B cell (primary cell): ENCODE data around the gene PDXK. TPM values are rescaled to one million over a fixed set of nuclear protein-coding genes. Genes with fewer than 3 reads are reported as not detected.

Experiments used
- ATAC-seq: fragments of 200-7000 bp; cut with Tn5 transposase; one replicate; pipeline ENCODE4 v1.10.0; 2021; ENCODE audit warnings: low read depth, mild to moderate bottlenecking, moderate number of reproducible peaks, moderate library complexity
- CTCF ChIA-PET: fragments of 350-600 bp; sonication (Branson Sonifier 250); formaldehyde crosslinking; loops from one replicate; lab custom pipeline; 2021; ENCODE audit warnings: antibody characterized with exemption, inconsistent platforms; lab: Charles Lee
- POLR2A ChIA-PET: fragments of 350-600 bp; sonication (Branson Sonifier 250); formaldehyde crosslinking; loops from one replicate; lab custom pipeline; 2021; ENCODE audit warnings: antibody characterized with exemption; lab: Charles Lee
- DNase-seq: peaks from one replicate; pipeline ENCODE4 v3.0.0; 2013
- H2AFZ ChIP-seq: 2 replicates; pipeline ENCODE4 v1.6.1; 2012; ENCODE audit warnings: mild to moderate bottlenecking, low read depth, low read length; ENCODE audit not compliant: insufficient read depth, poor library complexity, severe bottlenecking
- H3K27ac ChIP-seq, 2 donors: 1 replicate in 1 of 2; 2 replicates in 1 of 2; pipeline ENCODE4 v1.5.1; 2012 to 2013; ENCODE audit warnings: low read length in 2 of 2, mild to moderate bottlenecking in 2 of 2, moderate library complexity in 1 of 2
- H3K27me3 ChIP-seq, 4 experiments: fragments of 200-600 bp in 1 of 4; sonication (generic) in 1 of 4; replicated peaks in 1 of 4; 1 replicate in 2 of 4; 2 replicates in 2 of 4; pipeline versions ENCODE4 v1.6.1 to v1.7.0; 2013 to 2016; ENCODE audit warnings: low read length in 3 of 4, mild to moderate bottlenecking in 2 of 4, mixed read lengths in 1 of 4, moderate library complexity in 1 of 4; ENCODE audit not compliant: insufficient read depth in 4 of 4, control insufficient read depth in 3 of 4; ENCODE audit errors: control extremely low read depth in 1 of 4
- H3K36me3 ChIP-seq, 2 experiments: replicated peaks in 1 of 2; 1 replicate in 1 of 2; 2 replicates in 1 of 2; pipeline versions ENCODE4 v1.6.1 to v1.7.1; 2013; ENCODE audit warnings: low read length in 1 of 2; ENCODE audit not compliant: insufficient read depth in 2 of 2, control insufficient read depth in 1 of 2; ENCODE audit errors: control extremely low read depth in 1 of 2, extremely low read depth in 1 of 2
- H3K4me1 ChIP-seq, 2 donors: fragments of 200-600 bp in 1 of 2; sonication (generic) in 1 of 2; 1 replicate in 1 of 2; 2 replicates in 1 of 2; pipeline versions ENCODE4 v1.5.1 to v1.6.1; 2013 to 2017; ENCODE audit warnings: low read length in 2 of 2; ENCODE audit not compliant: control insufficient read depth in 2 of 2, insufficient read depth in 2 of 2
- H3K4me2 ChIP-seq: replicated peaks from 2 replicates; pipeline ENCODE3; 2012; ENCODE audit warnings: mild to moderate bottlenecking, low read depth, low read length; ENCODE audit not compliant: poor library complexity, severe bottlenecking
- H3K4me3 ChIP-seq, 5 experiments: fragments of 200-600 bp in 1 of 5; sonication (generic) in 1 of 5; 1 replicate in 3 of 5; 2 replicates in 2 of 5; pipeline versions ENCODE4 v1.5.1 to v1.7.0; 2011 to 2016; ENCODE audit warnings: low read length in 4 of 5, mild to moderate bottlenecking in 4 of 5, low read depth in 2 of 5, control low read depth in 1 of 5, moderate library complexity in 1 of 5; ENCODE audit not compliant: insufficient read depth in 1 of 5; ENCODE audit errors: control extremely low read depth in 1 of 5, extremely low read depth in 1 of 5
- H3K79me2 ChIP-seq: fragments of 200-600 bp; sonication (generic); one replicate; pipeline ENCODE4 v1.6.0; 2016; ENCODE audit warnings: low read length; ENCODE audit not compliant: control insufficient read depth, insufficient read depth
- H3K9ac ChIP-seq: fragments of 200-600 bp; sonication (generic); 2 replicates; pipeline ENCODE4 v1.6.1; 2017; ENCODE audit warnings: mild to moderate bottlenecking, low read length, moderate library complexity
- H3K9me3 ChIP-seq, 3 donors: one replicate each; pipeline versions ENCODE4 v1.6.1 to v1.7.1; 2013; ENCODE audit warnings: low read length in 2 of 3; ENCODE audit not compliant: control insufficient read depth in 2 of 3, insufficient read depth in 1 of 3; ENCODE audit errors: control extremely low read depth in 1 of 3
- H4K20me1 ChIP-seq: 2 replicates; pipeline ENCODE4 v1.6.0; 2012; ENCODE audit warnings: mild to moderate bottlenecking, low read length; ENCODE audit not compliant: insufficient read depth, control insufficient read depth, poor library complexity, severe bottlenecking
- H3K27ac Mint-ChIP-seq: one replicate; pipeline ENCODE4 v1.8.0; 2021; ENCODE audit warnings: mixed read lengths
- H3K27me3 Mint-ChIP-seq: one replicate; pipeline ENCODE4 v1.8.0; 2021; ENCODE audit warnings: mixed read lengths
- H3K4me1 Mint-ChIP-seq: one replicate; pipeline ENCODE4 v1.8.0; 2021; ENCODE audit warnings: mixed read lengths
- H3K4me3 Mint-ChIP-seq: one replicate; pipeline ENCODE4 v1.8.0; 2021; ENCODE audit warnings: mixed read lengths
- H3K9me3 Mint-ChIP-seq: one replicate; pipeline ENCODE4 v1.8.0; 2022; ENCODE audit warnings: mixed read lengths; ENCODE audit not compliant: insufficient read depth
- EZH2 ChIP-seq: IDR thresholded peaks from 2 replicates; pipeline ENCODE4 v1.6.1; 2012; ENCODE audit warnings: borderline replicate concordance, low read depth, mild to moderate bottlenecking, moderate library complexity, low read length; ENCODE audit not compliant: insufficient read depth, poor library complexity, severe bottlenecking
- WGBS: methylation state at CpG from one replicate; pipeline ENCODE4 v1.1.5; 2013; ENCODE audit warnings: missing lambda C conversion rate; ENCODE audit not compliant: insufficient coverage; 5-methylcytosine and 5-hydroxymethylcytosine counted together
- intact Hi-C: fragments of 100-400 bp; cut with micrococcal nuclease; formaldehyde crosslinking; loops from one replicate; pipeline ENCODE4 v1.10.0; 2022
- polyA plus RNA-seq: library from polyadenylated mRNA; depleted of rRNA; stranded (reverse); fragments of >200 nt; gene quantifications from 2 replicates; pipeline ENCODE4 v1.2.3, GENCODE V29; 2012
- total RNA-seq, 2 donors: library from RNA; stranded (reverse); fragments of 120-200 nt in 1 of 2; gene quantifications; 1 replicate in 1 of 2; 2 replicates in 1 of 2; pipeline versions ENCODE4 v1.2.3 to v1.2.4, GENCODE V29; 2013 to 2022
- TF ChIP-seq, protein P1 (sequence below): fragments of 200-600 bp; IDR thresholded peaks from one replicate; pipeline ENCODE4 v1.8.0; 2022; ENCODE audit warnings: antibody characterized with exemption, mild to moderate bottlenecking

Gene PDXK
- total and polyA plus RNA-seq, 2 donors (not counting 1 experiment from before 2014, with no cell fraction given): 31.1 to 102 TPM

GRCh38 chr21:43777953-43778352 lies 59.0 kb downstream of the PDXK start:
- Mint-ChIP-seq H3K27ac (no peak overlapping the region), H3K4me3 (no peak overlapping the region), H3K4me1 (peaks cover 21% of the 10 kb centered on the region), H3K9me3 (no peaks in the 10 kb centered on the region), H3K27me3 (no peaks in the 10 kb centered on the region)
- Histone ChIP-seq H3K79me2 (peaks cover 3% of the 10 kb centered on the region), H3K4me3 (no peak overlapping the region), H4K20me1 (peaks cover 12% of the 10 kb centered on the region), H3K4me2 (no peak overlapping the region), H3K9me3 (no peaks in the 10 kb centered on the region), H3K9ac (no peak overlapping the region), H2AFZ (no peak overlapping the region), H3K27ac (no peak overlapping the region), H3K36me3 (peaks cover 0 to 12% of the 10 kb centered on the region in 2 experiments), H3K4me1 (peaks cover 10 to 14% of the 10 kb centered on the region in 2 donors), H3K27me3 (no peaks in the 10 kb centered on the region)
- ChIA-PET POLR2A (no interaction called here), CTCF (no interaction called here)
- intact Hi-C loops: no loop called here
- 95% methylated on average over 5 of the region's 5 CpGs for WGBS
- no peak for TF ChIP-seq EZH2
- TF ChIP-seq, protein P1, sequence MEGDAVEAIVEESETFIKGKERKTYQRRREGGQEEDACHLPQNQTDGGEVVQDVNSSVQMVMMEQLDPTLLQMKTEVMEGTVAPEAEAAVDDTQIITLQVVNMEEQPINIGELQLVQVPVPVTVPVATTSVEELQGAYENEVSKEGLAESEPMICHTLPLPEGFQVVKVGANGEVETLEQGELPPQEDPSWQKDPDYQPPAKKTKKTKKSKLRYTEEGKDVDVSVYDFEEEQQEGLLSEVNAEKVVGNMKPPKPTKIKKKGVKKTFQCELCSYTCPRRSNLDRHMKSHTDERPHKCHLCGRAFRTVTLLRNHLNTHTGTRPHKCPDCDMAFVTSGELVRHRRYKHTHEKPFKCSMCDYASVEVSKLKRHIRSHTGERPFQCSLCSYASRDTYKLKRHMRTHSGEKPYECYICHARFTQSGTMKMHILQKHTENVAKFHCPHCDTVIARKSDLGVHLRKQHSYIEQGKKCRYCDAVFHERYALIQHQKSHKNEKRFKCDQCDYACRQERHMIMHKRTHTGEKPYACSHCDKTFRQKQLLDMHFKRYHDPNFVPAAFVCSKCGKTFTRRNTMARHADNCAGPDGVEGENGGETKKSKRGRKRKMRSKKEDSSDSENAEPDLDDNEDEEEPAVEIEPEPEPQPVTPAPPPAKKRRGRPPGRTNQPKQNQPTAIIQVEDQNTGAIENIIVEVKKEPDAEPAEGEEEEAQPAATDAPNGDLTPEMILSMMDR: no peak
- DNase-seq (no peak), ATAC-seq (no peak)

DNA sequence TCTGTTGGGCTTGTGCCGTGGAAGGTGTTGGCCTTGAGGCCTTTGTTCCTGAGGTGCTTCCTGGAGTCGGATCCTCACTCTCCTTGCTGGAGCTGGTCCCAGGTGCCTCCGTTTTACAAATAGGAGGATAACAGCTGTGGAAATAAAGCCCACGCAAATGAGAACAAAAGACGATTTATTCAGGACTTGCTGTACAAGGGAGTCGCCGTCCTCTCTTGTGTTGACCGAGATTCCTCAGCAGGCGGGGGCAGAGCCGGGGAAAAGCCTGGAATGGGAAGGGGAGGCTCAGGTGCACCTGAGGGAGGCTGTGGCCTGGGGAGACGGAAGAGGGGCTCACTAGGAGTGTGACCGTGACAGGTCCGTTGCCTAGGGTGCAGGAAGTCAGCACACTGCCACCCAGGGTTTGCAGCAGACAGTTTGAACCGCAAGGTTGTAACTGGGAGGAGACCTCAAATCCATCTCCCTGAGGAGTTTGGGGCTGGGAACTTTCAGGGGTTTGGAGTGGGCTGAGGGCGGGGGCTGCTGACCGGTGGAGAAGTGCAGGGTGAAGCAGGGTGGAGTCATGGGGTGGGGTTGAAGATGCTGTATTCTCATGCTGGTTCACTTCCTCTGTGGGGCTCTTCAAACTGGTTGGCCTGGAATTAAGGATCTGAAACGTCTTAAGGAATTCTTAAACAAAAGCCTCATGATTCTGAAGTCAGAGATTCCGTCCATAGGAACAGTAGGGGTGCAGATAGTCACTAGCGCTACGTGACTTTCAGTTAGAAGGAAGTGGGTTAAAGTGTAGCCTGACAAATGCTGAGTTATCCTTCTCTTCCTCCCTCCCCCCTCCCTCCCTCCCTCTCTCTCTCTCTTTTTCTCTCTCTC lies 59.8 kb downstream of the PDXK start:
- TF ChIP-seq, protein P1: no peak
- TF ChIP-seq EZH2: no peak
- intact Hi-C loops: no loop called here
- ATAC-seq (no peak), DNase-seq (no peak)
- Histone ChIP-seq H3K4me2 (no peak overlapping the region), H3K9ac (no peak overlapping the region), H3K27me3 (no peaks in the 10 kb centered on the region), H3K4me1 (peaks cover 10 to 14% of the 10 kb centered on the region in 2 donors), H3K4me3 (no peak overlapping the region), H2AFZ (no peak overlapping the region), H3K27ac (no peak overlapping the region), H4K20me1 (peaks cover 12% of the 10 kb centered on the region), H3K79me2 (peaks cover 3% of the 10 kb centered on the region), H3K9me3 (no peaks in the 10 kb centered on the region), H3K36me3 (peaks cover 0 to 6% of the 10 kb centered on the region in 2 experiments)
- Mint-ChIP-seq H3K27ac (no peak overlapping the region), H3K4me1 (peaks cover 19% of the 10 kb centered on the region), H3K9me3 (no peaks in the 10 kb centered on the region), H3K4me3 (no peak overlapping the region), H3K27me3 (no peaks in the 10 kb centered on the region)
- ChIA-PET POLR2A (no interaction called here), CTCF (no interaction called here)
- 73% methylated on average over 16 of the region's 20 CpGs for WGBS
